HEK293T (cell line): ENCODE results near the gene RASGRP3.

ENCODE experiments used
- CTBP1 ChIP-seq: fragments of 450-650 bp; IDR thresholded peaks from 2 replicates; pipeline ENCODE4 v1.6.1; 2016; ENCODE audit warnings: borderline replicate concordance
- FOXK2 ChIP-seq: fragments of 450-650 bp; IDR thresholded peaks from 2 replicates; pipeline ENCODE4 v1.6.1; 2016; ENCODE audit warnings: mild to moderate bottlenecking
- FOXM1 ChIP-seq: fragments of 450-650 bp; IDR thresholded peaks from 2 replicates; pipeline ENCODE4 v1.6.1; 2017; ENCODE audit warnings: mild to moderate bottlenecking, borderline replicate concordance
- HDGF ChIP-seq: fragments of 450-650 bp; IDR thresholded peaks from 2 replicates; pipeline ENCODE4 v1.6.1; 2017; ENCODE audit warnings: antibody characterized with exemption, borderline replicate concordance
- L3MBTL2 ChIP-seq: fragments of 450-650 bp; conservative IDR thresholded peaks from 2 replicates; pipeline ENCODE4 v1.6.1; 2016; ENCODE audit warnings: mild to moderate bottlenecking
- SUZ12 ChIP-seq: fragments of 450-650 bp; IDR thresholded peaks from 2 replicates; pipeline ENCODE4 v1.6.1; 2016; ENCODE audit warnings: mild to moderate bottlenecking
- ZNF384 ChIP-seq: fragments of 450-650 bp; IDR thresholded peaks from 2 replicates; pipeline ENCODE4 v1.6.1; 2016

DNA sequence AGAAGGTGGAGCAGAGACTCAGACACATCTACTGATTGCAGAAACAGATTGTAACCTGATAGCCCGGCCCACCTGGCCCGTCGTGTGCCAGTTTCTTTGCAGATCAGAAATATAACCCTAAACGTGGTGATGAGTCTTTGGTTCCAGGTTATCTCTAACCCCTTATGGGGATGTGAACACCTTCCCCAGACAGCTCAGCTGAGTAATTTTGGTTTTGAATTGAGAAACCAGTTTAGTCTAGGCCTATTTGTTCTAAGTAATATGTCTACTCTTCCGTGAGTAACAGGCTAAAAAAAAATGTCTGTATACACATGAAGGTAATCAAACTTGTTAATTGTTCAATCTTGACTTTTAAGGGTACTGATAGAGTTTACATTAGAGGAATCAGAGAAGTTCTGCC, 35.7 kb downstream of the RASGRP3 start:
- TF ChIP-seq FOXM1 (no peak), SUZ12 (no peak), FOXK2 (no peak), CTBP1 (no peak), L3MBTL2 (no peak), HDGF (no peak), ZNF384 (no peak)
